Urothelium cell line (cell line): Measurements from ENCODE around the gene GRM5.
"Not testable (repeated sequence)": the region's sequence is repeated elsewhere in the genome, so short reads cannot be mapped to it uniquely, and the experiment has no call there.

Experiments used
- DNase-seq: peaks from one replicate; pipeline ENCODE4 v3.0.0; 2011; ENCODE audit warnings: low spot score, mixed read lengths
- FAIRE-seq: peaks from 2 replicates; lab custom pipeline; 2011; peaks lifted over from hg19 to GRCh38; lab: Jason Lieb, UNC

GRM5 gene

DNA sequence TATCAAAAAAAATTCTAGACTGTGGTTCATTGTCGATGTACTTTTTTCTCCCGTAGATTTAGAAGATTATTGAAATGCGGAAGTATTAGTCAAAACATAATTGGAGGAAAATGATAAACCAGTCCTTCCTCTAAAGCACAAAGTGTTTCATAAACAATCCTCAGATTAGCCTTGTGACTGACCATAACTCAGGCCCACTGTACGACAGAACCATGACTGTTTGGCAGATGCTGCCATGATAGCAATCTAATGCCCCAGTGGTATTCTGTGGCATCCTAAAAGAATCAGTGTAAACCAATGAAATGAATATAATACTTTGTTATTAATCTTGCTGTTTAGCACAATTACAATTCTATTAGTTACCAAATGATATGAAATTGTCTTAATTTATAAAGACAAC lies 601.3 kb downstream of the GRM5 start:
- no peak for FAIRE-seq
- DNase-seq = no peak

DNA sequence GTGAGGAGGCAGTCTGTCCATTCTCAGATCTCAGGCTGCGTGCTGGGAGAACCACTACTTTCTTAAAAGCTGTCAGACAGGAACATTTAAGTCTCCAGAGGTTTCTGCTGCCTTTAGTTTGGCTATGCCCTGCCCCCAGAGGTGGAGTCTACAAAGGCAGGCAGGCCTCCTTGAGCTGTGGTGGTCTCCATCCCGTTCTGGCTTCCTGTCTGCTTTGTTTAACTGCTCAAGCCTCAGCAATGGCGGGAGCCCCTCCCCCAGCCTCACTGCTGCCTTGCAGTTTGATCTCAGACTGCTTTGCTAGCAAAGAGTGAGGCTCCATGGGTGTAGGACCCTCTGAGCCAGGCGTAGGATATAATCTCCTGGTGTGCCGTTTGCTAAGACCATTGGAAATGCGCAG lies 602.5 kb downstream of the GRM5 start:
- not testable (repeated sequence) for DNase-seq, FAIRE-seq

DNA sequence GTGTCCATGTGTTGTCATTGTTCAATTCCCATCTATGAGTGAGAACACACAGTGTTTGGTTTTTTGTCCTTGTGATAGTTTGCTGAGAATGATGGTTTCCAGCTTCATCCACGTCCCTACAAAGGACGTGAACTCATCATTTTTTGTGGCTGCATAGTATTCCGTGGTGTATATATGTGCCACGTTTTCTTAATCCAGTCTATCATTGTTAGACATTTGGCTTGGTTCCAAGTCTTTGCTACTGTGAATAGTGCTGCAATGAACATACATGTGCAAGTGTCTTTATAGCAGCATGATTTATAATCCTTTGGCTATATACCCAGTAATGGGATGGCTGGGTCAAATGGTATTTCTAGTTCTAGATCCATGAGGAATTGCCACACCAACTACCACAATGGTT lies 607.7 kb downstream of the GRM5 start:
- DNase-seq, FAIRE-seq: not testable (repeated sequence)

DNA sequence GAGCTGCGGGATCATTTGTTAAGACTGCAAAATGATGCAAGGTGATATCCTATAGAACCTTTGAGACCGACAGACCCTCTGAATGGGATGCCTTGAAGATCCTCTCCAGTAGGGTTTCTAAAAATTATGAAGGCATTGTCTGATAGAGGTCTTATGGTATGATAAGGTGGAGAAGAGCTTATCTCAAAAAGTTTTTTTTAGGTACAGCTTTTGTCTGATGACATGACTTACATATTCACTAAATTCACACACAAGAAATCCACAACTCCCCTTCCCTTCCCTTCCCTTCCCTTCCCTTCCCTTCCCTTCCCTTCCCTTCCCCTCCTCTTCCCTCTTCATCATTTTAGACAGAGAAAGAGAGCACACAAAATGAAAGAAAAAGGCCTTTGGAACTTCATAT lies 609.8 kb downstream of the GRM5 start:
- DNase-seq = no peak
- no peak for FAIRE-seq

DNA sequence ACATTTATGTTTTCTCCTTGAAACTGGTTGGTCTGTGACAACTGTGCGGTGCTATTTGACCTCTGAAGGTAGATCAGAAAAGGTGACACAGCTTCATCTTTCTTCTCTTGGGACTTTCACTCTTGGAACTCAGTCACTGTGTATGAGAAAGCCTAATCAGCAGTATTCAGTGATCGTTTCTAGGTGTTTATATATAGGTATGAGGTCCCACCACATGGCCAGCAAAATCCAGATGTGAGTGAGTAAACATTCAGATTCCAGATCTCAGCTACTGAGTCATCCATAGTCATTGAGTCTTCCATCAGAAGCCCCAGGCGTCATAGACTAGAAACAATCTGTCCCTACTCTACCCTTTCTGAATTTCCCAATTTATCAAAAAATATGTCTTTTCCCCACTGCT lies 610.9 kb downstream of the GRM5 start:
- no peak for FAIRE-seq
- DNase-seq = no peak
